MCF 10A (cell line): ENCODE data around the gene CA10. TPM values are rescaled to one million over a fixed set of nuclear protein-coding genes. Genes with fewer than 3 reads are reported as not detected.

Experiments used
- BruUV-seq: library from RNA; stranded (reverse); fragments of 400-500 nt; replicated peaks from 2 replicates; lab custom pipeline; 2021; lab: Mats Ljungman, UMichigan
- CTCF ChIA-PET: fragments of 300-600 bp; sonication (Branson Sonifier 250); formaldehyde crosslinking; extraction: SDS; loops from one replicate; lab custom pipeline; 2021; ENCODE audit warnings: antibody characterized with exemption, inconsistent platforms; lab: Yijun Ruan, JAX
- POLR2A ChIA-PET: fragments of 300-600, 350-650 bp; sonication (Branson Sonifier 250); formaldehyde crosslinking; extraction: SDS; loops from one replicate; lab custom pipeline; 2020; ENCODE audit warnings: antibody characterized with exemption, inconsistent platforms; lab: Yijun Ruan, JAX
- DNase-seq: peaks from one replicate; pipeline ENCODE4 v3.0.0-alpha.2; 2018; ENCODE audit not compliant: unreplicated experiment
- H3K27ac Mint-ChIP-seq: one replicate; pipeline ENCODE4 v1.8.0; 2022; ENCODE audit warnings: mild to moderate bottlenecking, low read depth, mixed read lengths; ENCODE audit not compliant: unreplicated experiment
- H3K27me3 Mint-ChIP-seq: one replicate; pipeline ENCODE4 v1.8.0; 2022; ENCODE audit warnings: mixed read lengths; ENCODE audit not compliant: insufficient read depth, unreplicated experiment
- H3K36me3 Mint-ChIP-seq: one replicate; pipeline ENCODE4 v1.8.0; 2022; ENCODE audit warnings: mild to moderate bottlenecking, moderate library complexity, mixed read lengths; ENCODE audit not compliant: insufficient read depth, unreplicated experiment
- H3K4me1 Mint-ChIP-seq: one replicate; pipeline ENCODE4 v1.8.0; 2022; ENCODE audit warnings: mixed read lengths; ENCODE audit not compliant: insufficient read depth, unreplicated experiment
- H3K4me3 Mint-ChIP-seq: one replicate; pipeline ENCODE4 v1.8.0; 2022; ENCODE audit warnings: mild to moderate bottlenecking, moderate library complexity, mixed read lengths; ENCODE audit not compliant: unreplicated experiment
- H3K9me3 Mint-ChIP-seq: one replicate; pipeline ENCODE4 v1.8.0; 2022; ENCODE audit warnings: mixed read lengths; ENCODE audit not compliant: unreplicated experiment
- intact Hi-C: fragments of 100-400 bp; cut with micrococcal nuclease; formaldehyde crosslinking; loops from 2 replicates; pipeline ENCODE4 v1.14.1; 2022
- total RNA-seq: library from RNA; stranded (reverse); gene quantifications from 2 replicates; pipeline ENCODE4 v1.2.3, GENCODE V29; 2022
- TF ChIP-seq, protein P1 (sequence below): fragments of 200-600 bp; IDR thresholded peaks from one replicate; pipeline ENCODE4 v1.8.0; 2022; ENCODE audit warnings: antibody characterized with exemption, mild to moderate bottlenecking; ENCODE audit not compliant: unreplicated experiment

The CA10 gene
- total RNA-seq, 1 experiment from 2014 or later = not detected

- POLR2A ChIA-PET = no interaction called here
- CTCF ChIA-PET = interaction anchor here (0.6 kb wide), 1 partner anchor 14 kb away, joined by 3 read pairs; no protein-coding TSS in a partner anchor
- intact Hi-C loops = no loop called here
Measured at GRCh38 chr17:51685287-51685909, 473.1 kb downstream of the CA10 start.

DNA sequence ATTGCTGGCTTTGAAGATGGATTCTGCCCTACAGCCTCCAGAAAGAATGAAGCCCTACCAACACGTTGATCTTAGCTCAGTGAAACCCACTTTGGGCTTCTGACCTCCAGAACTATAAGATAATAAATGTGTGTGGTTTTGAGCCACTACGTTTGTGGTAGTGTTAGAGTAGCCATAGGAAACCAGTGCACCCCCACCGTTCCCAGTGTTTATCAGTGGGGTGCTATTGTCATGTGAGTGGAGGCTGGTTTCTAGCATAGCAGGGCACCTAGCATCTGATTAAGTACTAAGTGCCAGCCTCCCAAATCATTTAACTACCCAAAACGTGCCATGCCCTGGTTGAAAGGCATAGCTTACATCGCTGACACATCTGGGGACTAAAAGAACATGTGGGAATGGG, 474.3 kb downstream of the CA10 start:
- H3K36me3 Mint-ChIP-seq = no peaks in the 10 kb centered on the region
- no peaks in the 10 kb centered on the region for H3K9me3 Mint-ChIP-seq
- TF ChIP-seq, protein P1, sequence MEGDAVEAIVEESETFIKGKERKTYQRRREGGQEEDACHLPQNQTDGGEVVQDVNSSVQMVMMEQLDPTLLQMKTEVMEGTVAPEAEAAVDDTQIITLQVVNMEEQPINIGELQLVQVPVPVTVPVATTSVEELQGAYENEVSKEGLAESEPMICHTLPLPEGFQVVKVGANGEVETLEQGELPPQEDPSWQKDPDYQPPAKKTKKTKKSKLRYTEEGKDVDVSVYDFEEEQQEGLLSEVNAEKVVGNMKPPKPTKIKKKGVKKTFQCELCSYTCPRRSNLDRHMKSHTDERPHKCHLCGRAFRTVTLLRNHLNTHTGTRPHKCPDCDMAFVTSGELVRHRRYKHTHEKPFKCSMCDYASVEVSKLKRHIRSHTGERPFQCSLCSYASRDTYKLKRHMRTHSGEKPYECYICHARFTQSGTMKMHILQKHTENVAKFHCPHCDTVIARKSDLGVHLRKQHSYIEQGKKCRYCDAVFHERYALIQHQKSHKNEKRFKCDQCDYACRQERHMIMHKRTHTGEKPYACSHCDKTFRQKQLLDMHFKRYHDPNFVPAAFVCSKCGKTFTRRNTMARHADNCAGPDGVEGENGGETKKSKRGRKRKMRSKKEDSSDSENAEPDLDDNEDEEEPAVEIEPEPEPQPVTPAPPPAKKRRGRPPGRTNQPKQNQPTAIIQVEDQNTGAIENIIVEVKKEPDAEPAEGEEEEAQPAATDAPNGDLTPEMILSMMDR = no peak
- intact Hi-C loops = no loop called here
- peaks cover 23% of the 10 kb centered on the region for H3K27me3 Mint-ChIP-seq
- H3K4me1 Mint-ChIP-seq = no peaks in the 10 kb centered on the region
- POLR2A ChIA-PET = no interaction called here
- BruUV-seq = no TSS peak
- no peak for DNase-seq
- CTCF ChIA-PET = interaction anchor here (0.6 kb wide), 1 partner anchor 423 kb away, joined by 3 read pairs; no protein-coding TSS in a partner anchor
- no peak overlapping the region for H3K27ac Mint-ChIP-seq
- no peak overlapping the region for H3K4me3 Mint-ChIP-seq

More at GRCh38 chr17:51685287-51685909, 473.1 kb downstream of the CA10 start:
- Mint-ChIP-seq H3K4me3 (no peak overlapping the region), H3K27me3 (peaks cover 23% of the 10 kb centered on the region), H3K9me3 (peaks cover 5% of the 10 kb centered on the region), H3K27ac (no peak overlapping the region), H3K4me1 (no peaks in the 10 kb centered on the region), H3K36me3 (no peaks in the 10 kb centered on the region)
- BruUV-seq = no TSS peak
- TF ChIP-seq, protein P1 = no peak
- no peak for DNase-seq

DNA sequence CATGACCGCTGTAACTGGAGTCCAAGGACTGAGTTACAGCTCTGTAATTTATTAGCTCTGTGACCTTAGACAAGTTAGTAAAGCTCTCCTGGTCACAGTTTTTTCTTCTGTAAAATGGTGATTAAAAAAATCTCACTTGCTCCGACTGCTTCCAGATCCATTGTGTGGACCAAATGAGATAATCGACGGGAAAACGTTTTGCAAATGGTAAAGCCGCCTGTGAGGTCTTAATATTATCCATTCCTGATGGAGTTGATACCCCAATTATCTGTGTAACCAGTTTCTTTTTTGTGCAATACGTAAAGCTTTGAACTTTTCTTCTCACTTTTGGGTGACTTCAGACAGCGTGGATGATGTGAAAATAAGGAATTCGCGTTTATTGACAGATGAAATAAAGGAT, 475.2 kb downstream of the CA10 start:
- BruUV-seq = no TSS peak
- Mint-ChIP-seq H3K27me3 (peaks cover 23% of the 10 kb centered on the region), H3K9me3 (no peaks in the 10 kb centered on the region), H3K4me3 (no peak overlapping the region), H3K36me3 (no peaks in the 10 kb centered on the region), H3K4me1 (no peaks in the 10 kb centered on the region), H3K27ac (no peak overlapping the region)
- ChIA-PET CTCF (no interaction called here), POLR2A (interaction anchor here (0.6 kb wide), 1 partner anchor 227 kb away, joined by 3 read pairs; no protein-coding TSS in a partner anchor)
- DNase-seq = no peak
- TF ChIP-seq, protein P1 = no peak
- intact Hi-C loops = no loop called here

DNA sequence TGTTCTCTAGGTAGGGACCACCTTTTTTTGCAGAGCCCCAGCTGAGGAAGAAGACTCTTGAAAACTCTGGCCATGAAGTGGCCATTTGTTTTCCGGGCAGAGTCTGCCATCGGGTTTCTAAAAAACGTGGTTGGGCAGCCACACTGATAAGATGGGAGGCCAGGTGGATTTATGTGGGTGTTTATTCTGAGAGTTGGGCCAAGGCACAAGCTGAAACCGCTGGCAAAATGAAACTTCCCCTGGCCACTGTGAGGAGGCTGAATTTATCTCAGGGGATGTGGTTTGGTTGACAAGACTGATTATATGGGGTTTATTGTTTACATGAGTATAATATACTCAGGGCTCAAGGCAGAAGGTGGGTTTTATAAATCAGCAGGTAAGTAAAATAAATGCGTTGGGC, 476.4 kb downstream of the CA10 start:
- DNase-seq = no peak
- H3K27ac Mint-ChIP-seq = no peak overlapping the region
- no TSS peak for BruUV-seq
- no peak overlapping the region for H3K4me3 Mint-ChIP-seq
- ChIA-PET POLR2A (no interaction called here), CTCF (interaction anchor here (1.3 kb wide), 1 partner anchor 12 kb away, joined by 6 read pairs; no protein-coding TSS in a partner anchor)
- no peaks in the 10 kb centered on the region for H3K36me3 Mint-ChIP-seq
- H3K9me3 Mint-ChIP-seq = no peaks in the 10 kb centered on the region
- peaks cover 23% of the 10 kb centered on the region for H3K27me3 Mint-ChIP-seq
- TF ChIP-seq, protein P1 = no peak
- intact Hi-C loops = no loop called here
- no peaks in the 10 kb centered on the region for H3K4me1 Mint-ChIP-seq
